RWPE1 (cell line): ENCODE results near the gene CYB5B.

Experiments used
- CTCF ChIA-PET: fragments of 350-600 bp; sonication (Branson Sonifier 250); formaldehyde crosslinking; extraction: SDS; loops from one replicate; lab custom pipeline; 2021; lab: Yijun Ruan, JAX
- POLR2A ChIA-PET: fragments of 400-600 bp; formaldehyde crosslinking; extraction: SDS; loops from one replicate; lab custom pipeline; 2020; ENCODE audit warnings: antibody characterized with exemption; ENCODE audit not compliant: low non-redundant PET; lab: Yijun Ruan, JAX
- DNase-seq: peaks from one replicate; pipeline ENCODE4 v3.0.0; 2012; ENCODE audit warnings: low spot score
- H3K27ac ChIP-seq: fragments of 450-650 bp; 2 replicates; pipeline ENCODE4 v1.5.1; 2017
- TF ChIP-seq, protein P1 (sequence below): fragments of 450-650 bp; conservative IDR thresholded peaks from 2 replicates; pipeline ENCODE4 v1.5.1; 2017; ENCODE audit warnings: low read depth, mild to moderate bottlenecking

The CYB5B gene

DNA sequence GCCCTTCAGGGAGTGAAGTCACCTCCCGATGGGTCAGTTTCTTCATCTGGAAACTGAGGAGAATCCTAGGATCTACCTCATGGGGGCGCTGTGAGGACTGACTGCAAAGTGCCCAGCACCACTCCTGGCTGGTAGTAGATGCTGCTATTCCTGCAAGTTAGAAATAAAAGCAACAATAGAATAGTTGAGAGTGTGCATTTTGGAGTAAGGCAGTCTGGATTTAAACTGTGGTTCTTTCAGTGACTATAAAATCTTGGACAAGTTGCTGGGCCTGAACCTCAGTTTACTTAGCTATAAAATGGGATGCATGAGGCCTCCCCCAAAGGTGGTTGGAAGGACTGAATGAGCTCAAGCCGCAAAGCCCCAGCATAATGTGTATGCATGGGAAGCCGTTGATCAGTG lies 70.6 kb downstream of the CYB5B start:
- TF ChIP-seq, protein P1, sequence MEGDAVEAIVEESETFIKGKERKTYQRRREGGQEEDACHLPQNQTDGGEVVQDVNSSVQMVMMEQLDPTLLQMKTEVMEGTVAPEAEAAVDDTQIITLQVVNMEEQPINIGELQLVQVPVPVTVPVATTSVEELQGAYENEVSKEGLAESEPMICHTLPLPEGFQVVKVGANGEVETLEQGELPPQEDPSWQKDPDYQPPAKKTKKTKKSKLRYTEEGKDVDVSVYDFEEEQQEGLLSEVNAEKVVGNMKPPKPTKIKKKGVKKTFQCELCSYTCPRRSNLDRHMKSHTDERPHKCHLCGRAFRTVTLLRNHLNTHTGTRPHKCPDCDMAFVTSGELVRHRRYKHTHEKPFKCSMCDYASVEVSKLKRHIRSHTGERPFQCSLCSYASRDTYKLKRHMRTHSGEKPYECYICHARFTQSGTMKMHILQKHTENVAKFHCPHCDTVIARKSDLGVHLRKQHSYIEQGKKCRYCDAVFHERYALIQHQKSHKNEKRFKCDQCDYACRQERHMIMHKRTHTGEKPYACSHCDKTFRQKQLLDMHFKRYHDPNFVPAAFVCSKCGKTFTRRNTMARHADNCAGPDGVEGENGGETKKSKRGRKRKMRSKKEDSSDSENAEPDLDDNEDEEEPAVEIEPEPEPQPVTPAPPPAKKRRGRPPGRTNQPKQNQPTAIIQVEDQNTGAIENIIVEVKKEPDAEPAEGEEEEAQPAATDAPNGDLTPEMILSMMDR, result no peak
- ChIA-PET POLR2A (interaction anchor here (0.5 kb wide), 1 partner anchor 40 kb away, joined by 3 read pairs; no protein-coding TSS in a partner anchor), CTCF (no interaction called here)
- no peak for DNase-seq
- H3K27ac ChIP-seq, result no peak overlapping the region

DNA sequence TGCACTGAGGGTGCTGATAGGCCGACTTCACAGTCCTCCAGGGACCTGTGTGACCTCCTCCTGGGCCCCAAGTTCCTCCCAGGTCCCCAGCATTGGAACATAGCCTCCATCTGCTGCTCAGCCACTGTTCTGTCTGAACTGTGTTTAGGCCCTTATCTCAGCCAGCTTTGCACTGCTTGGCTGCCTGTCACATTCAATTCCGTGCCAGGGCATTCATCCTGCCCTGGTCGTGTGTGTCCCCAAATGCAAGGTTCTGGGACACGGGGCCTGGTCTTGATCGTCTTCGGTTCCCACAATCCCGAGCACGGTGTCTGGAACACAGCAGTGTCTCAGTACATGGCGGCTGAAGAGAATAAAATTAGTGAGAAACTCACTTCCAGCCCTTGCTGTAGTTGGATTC lies 71.4 kb downstream of the CYB5B start:
- TF ChIP-seq, protein P1, result no peak
- ChIA-PET POLR2A (no interaction called here), CTCF (no interaction called here)
- DNase-seq, result no peak
- 0 out of 2 replicates have a peak overlapping the region, but pooled peaks have one; percentile 2 for H3K27ac ChIP-seq

- TF ChIP-seq, protein P1, result no peak
- H3K27ac ChIP-seq, result no peak overlapping the region
- POLR2A ChIA-PET, result no interaction called here
Measured at GRCh38 chr16:69496376-69496775, 72.0 kb downstream of the CYB5B start.

DNA sequence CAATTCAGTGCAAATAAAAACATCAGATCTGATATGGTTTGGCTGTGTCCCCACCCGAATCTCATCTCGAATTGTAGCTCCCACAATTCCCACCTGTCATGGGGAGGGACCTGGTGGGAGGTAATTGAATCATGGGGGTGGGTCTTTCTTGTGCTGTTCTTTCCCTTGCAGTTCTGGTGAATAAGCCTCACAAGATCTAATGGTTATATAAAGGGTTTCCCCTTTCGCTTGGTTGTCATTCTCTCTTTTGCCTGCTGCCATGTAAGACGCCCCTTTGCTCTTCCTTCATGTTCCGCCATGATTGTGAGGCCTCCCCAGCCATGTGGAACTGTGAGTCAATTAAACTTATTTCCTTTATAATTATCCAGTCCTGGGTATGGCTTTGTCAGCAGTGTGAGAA lies 72.5 kb downstream of the CYB5B start:
- POLR2A ChIA-PET, result no interaction called here
- TF ChIP-seq, protein P1, result no peak
- CTCF ChIA-PET, result no interaction called here
- no peak for DNase-seq
- no peak overlapping the region for H3K27ac ChIP-seq

More at GRCh38 chr16:69496376-69496775, 72.0 kb downstream of the CYB5B start:
- DNase-seq, result no peak
- CTCF ChIA-PET, result no interaction called here

GRCh38 chr16:69497876-69498596 lies 73.6 kb downstream of the CYB5B start:
- TF ChIP-seq, protein P1, result no peak
- DNase-seq, result no peak
- POLR2A ChIA-PET, result interaction anchor here (0.6 kb wide), 1 partner anchor 1815 kb away, joined by 3 read pairs; no protein-coding TSS in a partner anchor
- CTCF ChIA-PET, result interaction anchor here (0.6 kb wide), 1 partner anchor 218 kb away, joined by 3 read pairs; no protein-coding TSS in a partner anchor
- no peak overlapping the region for H3K27ac ChIP-seq

GRCh38 chr16:69498926-69499325 lies 74.5 kb downstream of the CYB5B start:
- H3K27ac ChIP-seq, result no peak overlapping the region
- TF ChIP-seq, protein P1, result no peak
- ChIA-PET POLR2A (no interaction called here), CTCF (no interaction called here)
- no peak for DNase-seq
